Erythroblast (primary cell): ENCODE results near the gene MCTP1.
"Not testable (repeated sequence)": the region's sequence is repeated elsewhere in the genome, so short reads cannot be mapped to it uniquely, and the experiment has no call there.

Experiments
- DNase-seq, 2 experiments: peaks; one replicate each; lab custom pipeline; 2025; lab: John Stamatoyannopoulos, UW
- GATA1 ChIP-seq: IDR thresholded peaks from 2 replicates; pipeline ENCODE4 v1.6.1; 2011; ENCODE audit warnings: low read depth, mild to moderate bottlenecking, control low read depth, low read length, moderate library complexity
- POLR2A ChIP-seq: IDR thresholded peaks from 2 replicates; pipeline ENCODE4 v1.6.1; 2011; ENCODE audit warnings: mild to moderate bottlenecking, low read length

MCTP1 gene

GRCh38 chr5:94992325-94992724 is 292.6 kb downstream of the MCTP1 start:
- TF ChIP-seq GATA1 (no peak), POLR2A (no peak)
- DNase-seq, result no peak

GRCh38 chr5:94983861-94984535 is 300.9 kb downstream of the MCTP1 start:
- no peak for DNase-seq
- no peak for TF ChIP-seq GATA1
- TF ChIP-seq POLR2A, result no peak

- TF ChIP-seq POLR2A (no peak), GATA1 (no peak)
- DNase-seq, result no peak
Observed at GRCh38 chr5:94977437-94977836, 307.5 kb downstream of the MCTP1 start.

GRCh38 chr5:94976853-94977252 is 308.0 kb downstream of the MCTP1 start:
- TF ChIP-seq GATA1, result no peak
- TF ChIP-seq POLR2A, result no peak
- DNase-seq, result no peak

DNA sequence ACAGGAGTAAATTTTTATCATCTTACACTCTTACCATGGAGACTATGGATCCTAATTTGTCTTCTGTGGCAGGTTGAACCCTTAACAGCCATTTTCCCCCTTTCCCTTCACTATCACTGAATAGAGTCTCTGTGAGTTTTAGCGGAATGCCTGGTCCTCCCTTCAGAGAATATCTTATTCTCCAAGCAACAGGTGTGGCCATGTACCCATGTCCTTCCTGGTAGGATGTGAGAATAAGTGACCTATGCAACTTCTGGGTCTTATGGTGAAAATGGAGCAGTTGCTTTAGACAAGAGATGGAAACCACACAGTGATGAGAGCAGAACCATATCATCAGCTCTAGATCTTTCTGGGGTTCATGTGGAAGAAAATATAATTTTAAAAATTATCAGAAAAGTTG is 312.6 kb downstream of the MCTP1 start:
- no peak for DNase-seq
- TF ChIP-seq GATA1, result no peak
- TF ChIP-seq POLR2A, result no peak

DNA sequence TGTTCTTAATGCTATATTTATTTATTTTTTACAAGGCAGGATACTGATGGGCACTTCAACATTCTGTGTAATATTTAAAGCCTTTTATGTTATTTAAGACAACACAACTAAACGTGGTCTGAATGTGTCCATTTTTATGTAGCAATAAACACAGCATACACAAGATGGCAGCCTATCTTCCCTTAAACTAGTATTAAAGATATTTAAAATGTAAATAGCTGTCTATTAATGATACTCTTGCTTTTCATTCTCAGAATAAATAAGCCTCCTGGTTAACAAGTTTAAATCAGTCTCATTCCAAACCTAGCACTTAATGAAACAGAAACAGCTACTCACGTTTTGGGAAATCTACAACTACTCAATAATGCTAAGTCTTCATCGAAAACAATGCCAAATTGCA is 315.7 kb downstream of the MCTP1 start:
- no peak for TF ChIP-seq GATA1
- no peak for TF ChIP-seq POLR2A
- peak; percentile 31 to 39 for DNase-seq

DNA sequence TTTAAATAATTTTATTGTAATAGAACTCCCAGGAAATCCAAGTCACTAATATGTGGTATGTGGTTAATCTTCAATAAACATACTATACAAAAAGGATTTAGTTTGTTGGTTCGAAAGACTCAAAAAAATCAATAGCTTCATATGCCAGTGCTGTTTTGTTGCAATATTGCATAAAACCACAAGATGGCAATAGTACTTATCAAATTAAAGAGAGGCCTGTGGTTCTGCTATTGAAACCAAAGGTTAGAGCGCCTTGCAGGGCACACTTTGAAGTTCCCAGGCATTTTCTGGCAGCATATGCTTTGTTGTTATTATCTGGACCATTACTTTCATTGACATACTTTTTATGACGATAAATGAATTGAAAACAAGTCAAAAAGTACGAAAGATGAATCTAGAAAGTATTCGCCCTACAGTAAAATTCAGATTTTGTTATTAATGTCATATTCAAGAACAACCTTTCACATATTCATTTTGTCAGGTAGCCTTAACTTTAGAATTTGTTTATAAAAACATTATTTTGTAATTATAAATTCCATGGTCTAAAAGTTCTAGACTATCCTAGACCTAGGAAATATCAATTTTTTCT is 316.3 kb downstream of the MCTP1 start:
- DNase-seq, result peak; percentile 75 to 78
- TF ChIP-seq GATA1 (no peak), POLR2A (no peak)

DNA sequence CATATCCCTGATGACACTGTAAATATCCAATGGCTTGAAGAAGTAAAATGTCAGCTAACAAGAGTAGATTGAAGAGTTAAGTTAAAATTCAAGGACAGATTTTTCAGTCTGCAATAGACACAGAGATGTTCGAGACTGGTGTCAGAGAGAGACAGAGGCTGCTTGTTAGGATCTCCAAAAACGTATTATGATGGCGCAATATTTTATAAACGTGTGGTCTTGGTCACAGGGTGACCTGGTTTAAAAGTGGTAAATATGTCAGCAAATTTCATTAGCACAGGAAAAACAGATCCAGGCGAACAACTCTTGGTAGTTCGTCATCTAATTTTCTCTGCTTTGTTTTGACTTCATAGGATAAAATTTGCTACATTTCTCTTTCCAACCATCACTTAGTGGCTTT is 317.4 kb downstream of the MCTP1 start:
- DNase-seq, result no peak
- TF ChIP-seq POLR2A, result no peak
- TF ChIP-seq GATA1, result no peak

DNA sequence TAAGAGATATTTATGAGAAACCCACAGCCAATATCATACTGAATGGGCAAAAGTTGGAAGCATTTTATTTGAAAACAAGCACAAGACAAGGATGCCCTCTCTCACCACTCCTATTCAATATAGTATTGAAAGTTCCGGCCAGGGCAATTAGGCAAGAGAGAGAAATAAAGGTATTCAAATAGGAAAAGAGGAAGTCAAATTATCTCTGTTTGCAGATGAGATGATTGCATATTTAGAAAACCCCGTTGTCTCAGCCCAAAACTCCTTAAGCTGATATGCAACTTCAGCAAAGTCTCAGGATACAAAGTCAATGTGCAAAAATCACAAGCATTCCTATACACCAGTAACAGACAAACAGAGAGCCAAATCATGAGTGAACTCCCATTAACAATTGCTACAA is 325.6 kb downstream of the MCTP1 start:
- not testable (repeated sequence) for DNase-seq

DNA sequence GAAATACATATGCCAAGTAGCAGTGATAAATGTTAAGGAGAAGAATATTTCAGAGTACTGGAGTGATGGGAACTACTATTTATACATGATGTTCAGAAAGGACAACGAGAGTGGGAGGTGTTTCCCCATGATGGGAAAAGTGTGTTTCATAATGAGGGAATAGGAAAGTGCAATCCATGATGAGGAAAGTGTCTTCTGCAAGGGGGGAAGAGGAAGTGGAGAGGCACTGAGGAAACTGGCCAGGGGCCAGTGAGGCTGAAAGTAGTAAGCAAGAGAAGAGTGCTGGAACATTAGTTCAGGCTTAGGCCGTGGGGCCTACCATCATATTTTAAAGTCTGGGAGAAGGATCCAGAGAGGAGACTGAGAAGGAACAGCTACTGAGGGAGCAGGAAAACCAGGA is 339.2 kb downstream of the MCTP1 start:
- TF ChIP-seq POLR2A (no peak), GATA1 (no peak)
- no peak for DNase-seq

GRCh38 chr5:94944160-94944559 is 340.7 kb downstream of the MCTP1 start:
- no peak for DNase-seq
- TF ChIP-seq GATA1 (no peak), POLR2A (no peak)

DNA sequence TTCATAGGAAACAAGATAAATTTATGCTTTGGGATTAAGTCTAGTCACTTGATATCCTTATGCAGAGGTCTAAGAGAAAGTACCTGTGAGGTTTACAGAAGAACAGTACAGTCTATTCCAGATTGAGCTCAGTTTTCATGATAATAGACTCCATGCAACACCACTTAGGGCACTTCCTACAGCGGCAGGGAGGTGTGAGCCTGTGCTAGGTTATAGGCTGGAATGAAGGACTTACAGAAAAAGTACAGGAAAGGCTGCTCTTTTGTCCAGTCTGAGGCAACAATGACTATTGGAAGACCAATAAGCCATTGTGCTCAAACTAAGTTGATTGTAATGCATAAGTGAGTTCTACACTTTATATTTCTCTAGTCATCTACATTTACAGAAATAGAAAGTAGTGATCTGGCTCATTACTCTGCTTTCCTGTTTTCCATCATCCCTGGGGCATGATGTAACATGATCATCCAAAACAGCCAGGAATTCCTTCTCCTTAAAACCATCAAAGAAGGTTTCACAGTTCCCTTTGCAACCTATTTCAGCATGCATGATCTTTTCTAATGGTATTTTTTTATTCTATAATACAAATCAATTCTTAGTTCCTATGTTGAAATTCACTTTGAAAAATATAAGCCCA is 343.7 kb downstream of the MCTP1 start:
- no peak for DNase-seq
- TF ChIP-seq POLR2A (no peak), GATA1 (no peak)

DNA sequence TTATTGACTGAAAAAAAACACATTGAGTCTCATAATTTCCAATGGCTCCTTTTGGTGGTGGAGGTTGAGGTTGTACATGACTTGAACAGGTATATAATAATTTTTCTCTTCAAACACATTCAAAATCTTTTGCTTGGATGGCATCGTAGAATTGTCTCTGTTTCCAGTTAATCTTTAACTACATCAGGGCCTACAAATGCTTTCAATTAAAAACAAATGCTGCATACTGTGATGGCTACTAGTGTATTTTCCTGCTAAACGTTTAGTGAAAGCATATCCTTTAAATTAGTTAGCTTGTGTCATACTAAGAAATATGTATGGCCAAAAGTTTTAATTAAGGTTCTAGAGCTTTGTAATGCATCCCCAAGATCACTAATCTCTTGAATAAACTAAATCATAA is 352.6 kb downstream of the MCTP1 start:
- DNase-seq, result no peak
- TF ChIP-seq POLR2A, result no peak
- TF ChIP-seq GATA1, result no peak

DNA sequence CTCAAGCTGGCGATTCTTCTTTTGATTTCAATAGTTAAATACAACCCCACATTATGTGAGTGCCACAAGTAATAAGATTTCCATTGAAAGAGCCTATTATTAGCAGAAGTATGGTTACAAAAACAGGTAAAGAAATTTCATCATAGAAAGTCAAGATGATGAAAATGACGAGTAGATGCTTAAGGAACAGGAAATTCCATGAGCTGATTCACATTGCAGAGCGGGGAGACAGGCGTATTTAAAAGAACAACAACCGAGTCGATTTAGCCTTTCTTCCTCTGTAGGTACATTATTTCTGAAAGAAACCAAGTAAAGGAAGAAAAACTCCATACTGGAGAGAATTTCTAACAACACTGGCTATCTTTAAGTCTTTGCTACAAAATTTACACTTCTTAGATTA is 356.0 kb downstream of the MCTP1 start:
- TF ChIP-seq GATA1 (no peak), POLR2A (no peak)
- DNase-seq, result no peak
